GM12865 (cell line): ENCODE measurements around the gene OAF.

Source experiments
- DNase-seq: peaks from one replicate; pipeline ENCODE4 v3.0.0; 2010; ENCODE audit warnings: low read depth
- H3K4me3 ChIP-seq: 2 replicates; pipeline ENCODE4 v1.5.1; 2011; ENCODE audit warnings: mild to moderate bottlenecking, low read depth, low read length, control low read depth
- TF ChIP-seq, protein P1 (sequence below): IDR thresholded peaks from 2 replicates; pipeline ENCODE4 v1.5.1; 2011; ENCODE audit warnings: low read length, control low read depth, low read depth, inconsistent platforms; ENCODE audit not compliant: insufficient read depth; ENCODE audit errors: missing control alignments

The OAF gene

DNA sequence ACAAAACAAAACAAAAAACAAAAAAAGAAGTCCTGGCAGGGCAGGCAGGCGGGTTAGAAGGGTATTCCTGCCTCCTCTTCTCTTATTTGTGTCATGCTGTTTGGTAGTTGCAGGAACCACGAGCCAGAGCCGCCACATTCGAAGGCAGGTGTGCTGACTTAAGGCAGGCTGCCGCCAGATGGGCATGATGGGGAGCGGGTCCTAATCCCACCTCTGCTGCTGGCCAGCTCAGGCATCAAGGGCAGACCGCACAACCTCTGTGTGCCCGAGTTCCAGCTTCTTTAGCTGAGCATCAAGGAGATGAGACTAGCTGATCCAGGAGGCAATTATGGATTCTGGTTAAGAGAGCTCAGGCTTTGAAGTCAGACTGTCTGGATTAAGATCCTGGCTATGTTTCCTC is 12.1 kb downstream of the OAF start:
- TF ChIP-seq, protein P1, sequence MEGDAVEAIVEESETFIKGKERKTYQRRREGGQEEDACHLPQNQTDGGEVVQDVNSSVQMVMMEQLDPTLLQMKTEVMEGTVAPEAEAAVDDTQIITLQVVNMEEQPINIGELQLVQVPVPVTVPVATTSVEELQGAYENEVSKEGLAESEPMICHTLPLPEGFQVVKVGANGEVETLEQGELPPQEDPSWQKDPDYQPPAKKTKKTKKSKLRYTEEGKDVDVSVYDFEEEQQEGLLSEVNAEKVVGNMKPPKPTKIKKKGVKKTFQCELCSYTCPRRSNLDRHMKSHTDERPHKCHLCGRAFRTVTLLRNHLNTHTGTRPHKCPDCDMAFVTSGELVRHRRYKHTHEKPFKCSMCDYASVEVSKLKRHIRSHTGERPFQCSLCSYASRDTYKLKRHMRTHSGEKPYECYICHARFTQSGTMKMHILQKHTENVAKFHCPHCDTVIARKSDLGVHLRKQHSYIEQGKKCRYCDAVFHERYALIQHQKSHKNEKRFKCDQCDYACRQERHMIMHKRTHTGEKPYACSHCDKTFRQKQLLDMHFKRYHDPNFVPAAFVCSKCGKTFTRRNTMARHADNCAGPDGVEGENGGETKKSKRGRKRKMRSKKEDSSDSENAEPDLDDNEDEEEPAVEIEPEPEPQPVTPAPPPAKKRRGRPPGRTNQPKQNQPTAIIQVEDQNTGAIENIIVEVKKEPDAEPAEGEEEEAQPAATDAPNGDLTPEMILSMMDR = no peak

DNA sequence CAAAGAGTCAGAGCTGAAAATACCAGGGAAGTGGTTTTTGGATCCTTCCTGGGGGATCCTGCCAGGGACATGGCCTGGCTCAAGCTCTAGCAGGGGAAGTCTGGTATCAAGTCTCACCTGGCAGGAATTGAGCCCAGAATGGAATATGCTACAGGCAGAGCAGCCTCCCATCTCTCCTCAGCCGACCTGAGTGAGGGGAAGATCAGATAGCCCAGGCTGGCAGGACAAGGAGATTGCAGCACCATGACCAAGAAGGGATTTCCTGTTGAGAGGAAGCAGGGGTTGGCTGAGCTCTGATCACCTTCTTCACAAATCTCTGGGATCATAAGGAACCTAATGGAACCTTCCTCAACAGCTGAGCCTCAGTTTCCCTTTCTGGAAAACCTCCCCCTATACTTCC is 13.0 kb downstream of the OAF start:
- DNase-seq = no peak
- H3K4me3 ChIP-seq = no peak overlapping the region
- TF ChIP-seq, protein P1 = no peak

More for the DNA sequence above, 12.1 kb downstream of the OAF start:
- no peak for DNase-seq
- no peak overlapping the region for H3K4me3 ChIP-seq

DNA sequence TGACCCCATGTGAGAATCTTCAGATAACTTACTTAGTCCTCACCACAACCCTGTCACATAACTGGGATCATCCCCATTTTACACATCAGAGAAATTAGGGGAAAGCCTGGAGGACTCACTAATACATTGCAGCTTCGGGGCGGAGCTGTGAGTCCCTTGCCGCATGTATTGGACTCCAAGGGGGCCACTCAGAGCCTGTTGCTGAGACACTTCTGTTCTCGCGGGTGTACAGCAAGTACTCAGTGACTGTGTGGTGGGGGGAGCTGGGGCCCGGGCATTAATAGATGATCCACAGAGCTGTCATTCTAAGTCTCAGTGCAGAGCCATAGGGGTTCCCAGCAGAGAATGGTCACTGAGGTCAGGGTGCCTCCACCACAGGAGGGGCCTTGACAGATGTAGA is 13.5 kb downstream of the OAF start:
- TF ChIP-seq, protein P1 = no peak

DNA sequence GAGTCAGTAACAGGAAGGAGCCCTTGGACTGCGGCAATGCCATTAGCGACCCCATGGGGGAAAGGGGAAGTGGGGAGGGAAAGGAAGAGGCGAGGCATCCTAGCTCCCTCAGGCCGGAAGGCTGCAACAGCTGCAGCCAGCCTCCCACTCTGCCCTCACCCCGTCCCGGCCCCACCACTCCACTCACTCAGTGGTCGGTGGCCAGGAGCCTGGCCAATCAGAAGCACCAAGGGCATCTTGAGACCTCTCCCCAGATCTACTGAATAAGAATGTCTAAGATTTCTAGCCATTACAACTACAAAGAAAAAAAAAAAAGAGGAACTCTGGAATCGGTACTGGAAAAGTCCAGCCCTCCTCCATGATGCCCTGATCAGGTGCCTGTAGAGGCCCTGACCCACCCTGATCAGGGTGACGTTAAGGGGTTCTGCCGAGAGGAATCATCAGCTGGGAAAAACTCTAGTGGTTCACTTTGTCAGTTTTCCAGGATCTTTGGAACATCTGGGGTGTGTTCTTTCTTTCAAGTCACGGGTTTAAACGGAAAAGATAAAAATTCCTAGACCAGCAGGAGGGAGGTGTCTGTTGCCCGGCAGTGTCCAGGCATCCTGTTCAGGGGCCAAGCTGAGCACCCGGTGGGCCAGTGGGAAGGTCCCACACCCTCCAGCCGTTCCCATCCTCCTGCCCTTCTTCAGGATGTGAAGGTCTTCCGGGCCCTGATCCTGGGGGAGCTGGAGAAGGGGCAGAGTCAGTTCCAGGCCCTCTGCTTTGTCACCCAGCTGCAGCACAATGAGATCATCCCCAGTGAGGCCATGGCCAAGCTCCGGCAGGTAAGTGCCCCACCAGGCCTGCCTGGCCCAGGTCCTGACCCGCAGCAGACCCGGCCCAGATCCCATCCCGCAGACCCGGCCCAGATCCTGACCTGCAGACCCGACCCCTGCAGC is 14.4 kb downstream of the OAF start:
- TF ChIP-seq, protein P1 = no peak

More for the DNA sequence above, 13.5 kb downstream of the OAF start:
- DNase-seq = no peak
- no peak overlapping the region for H3K4me3 ChIP-seq

DNA sequence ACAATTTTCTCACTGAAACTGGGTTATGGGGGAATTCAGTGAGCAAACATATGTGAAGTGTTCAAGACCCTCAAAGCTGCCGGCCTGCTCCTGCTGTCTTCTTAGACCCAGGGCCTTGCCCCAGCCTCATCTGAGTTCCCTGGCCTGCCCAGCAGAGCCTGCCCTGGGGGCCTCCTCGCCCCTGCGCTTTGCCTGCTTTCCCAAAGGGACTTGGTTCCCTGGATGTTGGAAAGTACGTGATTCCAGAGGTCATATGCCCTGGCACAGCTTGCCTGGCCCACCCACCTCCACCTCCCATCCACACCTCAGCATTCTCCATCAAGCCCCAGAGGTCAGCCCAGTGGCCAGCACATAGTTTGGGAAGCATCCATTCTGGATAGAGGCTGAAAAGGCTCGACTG is 15.4 kb downstream of the OAF start:
- no peak overlapping the region for H3K4me3 ChIP-seq
- DNase-seq = no peak
- TF ChIP-seq, protein P1 = no peak

More for the DNA sequence above, 14.4 kb downstream of the OAF start:
- DNase-seq = no peak
- no peak overlapping the region for H3K4me3 ChIP-seq

DNA sequence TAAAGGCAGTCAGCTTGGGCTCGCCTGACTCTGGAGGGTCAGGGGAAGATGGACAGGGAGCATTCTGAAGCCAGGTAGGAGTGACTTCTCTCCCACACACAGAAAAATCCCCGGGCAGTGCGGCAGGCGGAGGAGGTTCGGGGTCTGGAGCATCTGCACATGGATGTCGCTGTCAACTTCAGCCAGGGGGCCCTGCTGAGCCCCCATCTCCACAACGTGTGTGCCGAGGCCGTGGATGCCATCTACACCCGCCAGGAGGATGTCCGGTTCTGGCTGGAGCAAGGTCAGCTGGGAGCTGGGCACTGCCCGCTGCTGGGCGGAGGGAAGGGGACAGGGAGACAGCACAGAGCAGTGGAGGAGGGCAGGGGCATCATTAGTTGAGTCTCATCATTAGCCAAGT is 15.9 kb downstream of the OAF start:
- TF ChIP-seq, protein P1 = no peak
- DNase-seq = no peak
- no peak overlapping the region for H3K4me3 ChIP-seq
